ENCODE results near the gene CYBA.

Gene CYBA

GRCh38 chr16:88630433-88630832, 20.4 kb downstream of the CYBA start:
- H3K4me3 ChIP-seq (ENCODE audit: low read length): no peak overlapping the region
- no peak for TF ChIP-seq ZNF274 (IDR thresholded peaks at IDR 0.05; ENCODE audit: low read depth, low read length)

GRCh38 chr16:88629835-88630234, 21.0 kb downstream of the CYBA start:
- TF ChIP-seq ZNF274 (IDR thresholded peaks at IDR 0.05; ENCODE audit: low read depth, low read length): no peak
- H3K4me3 ChIP-seq (ENCODE audit: low read length): no peak overlapping the region

- no peak overlapping the region for H3K4me3 ChIP-seq (ENCODE audit: low read length)
- TF ChIP-seq ZNF274 (IDR thresholded peaks at IDR 0.05; ENCODE audit: low read depth, low read length): no peak
These were observed 22.3 kb downstream of the CYBA start for GRCh38 chr16:88628512-88628974.

- no peak overlapping the region for H3K4me3 ChIP-seq (ENCODE audit: low read length)
- no peak for TF ChIP-seq ZNF274 (IDR thresholded peaks at IDR 0.05; ENCODE audit: low read depth, low read length)
These were observed 23.1 kb downstream of the CYBA start for GRCh38 chr16:88627531-88628411.

- no peak overlapping the region for H3K4me3 ChIP-seq (ENCODE audit: low read length)
- no peak for TF ChIP-seq ZNF274 (IDR thresholded peaks at IDR 0.05; ENCODE audit: low read depth, low read length)
These were observed 24.2 kb downstream of the CYBA start for GRCh38 chr16:88626646-88627045.

- TF ChIP-seq ZNF274 (IDR thresholded peaks at IDR 0.05; ENCODE audit: low read depth, low read length): no peak
- H3K4me3 ChIP-seq (ENCODE audit: low read length): no peak overlapping the region
These were observed 25.8 kb downstream of the CYBA start for GRCh38 chr16:88624977-88625576.

GRCh38 chr16:88624481-88624880, 26.4 kb downstream of the CYBA start:
- TF ChIP-seq ZNF274 (IDR thresholded peaks at IDR 0.05; ENCODE audit: low read depth, low read length): no peak
- H3K4me3 ChIP-seq (ENCODE audit: low read length): no peak overlapping the region

- no peak overlapping the region for H3K4me3 ChIP-seq (ENCODE audit: low read length)
- TF ChIP-seq ZNF274 (IDR thresholded peaks at IDR 0.05; ENCODE audit: low read depth, low read length): no peak
These were observed 27.0 kb downstream of the CYBA start for GRCh38 chr16:88623858-88624257.

- no peak for TF ChIP-seq ZNF274 (IDR thresholded peaks at IDR 0.05; ENCODE audit: low read depth, low read length)
- H3K4me3 ChIP-seq (ENCODE audit: low read length): no peak overlapping the region
These were observed 28.0 kb downstream of the CYBA start for GRCh38 chr16:88622866-88623265.

- no peak overlapping the region for H3K4me3 ChIP-seq (ENCODE audit: low read length)
- no peak for TF ChIP-seq ZNF274 (IDR thresholded peaks at IDR 0.05; ENCODE audit: low read depth, low read length)
These were observed 28.7 kb downstream of the CYBA start for GRCh38 chr16:88622125-88622524.

- no peak for TF ChIP-seq ZNF274 (IDR thresholded peaks at IDR 0.05; ENCODE audit: low read depth, low read length)
- no peak overlapping the region for H3K4me3 ChIP-seq (ENCODE audit: low read length)
These were observed 30.7 kb downstream of the CYBA start for GRCh38 chr16:88619859-88620815.

- no peak overlapping the region for H3K4me3 ChIP-seq (ENCODE audit: low read length)
- TF ChIP-seq ZNF274 (IDR thresholded peaks at IDR 0.05; ENCODE audit: low read depth, low read length): no peak
These were observed 31.7 kb downstream of the CYBA start for GRCh38 chr16:88618956-88619667.

GRCh38 chr16:88618182-88618955, 32.5 kb downstream of the CYBA start:
- no peak for TF ChIP-seq ZNF274 (IDR thresholded peaks at IDR 0.05; ENCODE audit: low read depth, low read length)
- no peak overlapping the region for H3K4me3 ChIP-seq (ENCODE audit: low read length)

Measured in GM08714 (cell line).